ENCODE results near the gene CDR2L.

DNA sequence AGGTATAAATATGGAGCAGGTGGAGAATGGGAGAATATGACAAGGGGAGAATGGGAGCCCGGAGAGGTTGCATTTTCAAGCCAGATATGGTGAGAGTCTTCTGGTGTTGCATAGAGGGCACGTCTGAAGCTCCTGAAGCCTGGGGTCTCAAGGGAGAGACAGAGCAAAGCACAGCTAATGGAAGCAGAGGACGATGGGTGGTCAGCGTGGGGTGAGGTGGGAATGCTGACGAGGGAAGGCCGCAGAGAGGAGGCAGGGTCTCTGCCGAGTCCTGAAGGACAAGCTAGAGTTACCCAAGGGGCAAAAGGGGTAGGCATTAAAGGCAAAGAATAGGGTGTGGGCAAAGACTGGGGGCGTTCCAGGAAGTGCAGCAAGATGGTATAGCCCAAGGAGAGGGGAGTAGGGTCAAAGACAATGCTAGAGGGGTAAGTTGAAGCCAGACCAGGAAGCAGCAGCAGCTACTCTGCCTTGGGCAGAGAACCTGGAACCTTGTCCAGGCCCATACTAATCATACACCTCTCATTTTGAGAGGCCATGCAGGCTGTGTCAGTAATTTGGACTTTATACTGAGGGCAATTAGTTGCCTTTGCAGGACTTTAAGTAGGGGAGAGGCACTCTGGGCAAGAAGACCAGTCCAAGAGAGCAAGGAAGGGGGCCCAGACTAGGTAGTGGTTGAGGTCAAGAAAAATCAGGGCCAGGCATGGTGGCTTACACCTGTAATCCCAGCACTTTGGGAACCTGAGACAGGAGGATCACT, 49.1 kb upstream of the CDR2L start:
- TF ChIP-seq, protein P1, sequence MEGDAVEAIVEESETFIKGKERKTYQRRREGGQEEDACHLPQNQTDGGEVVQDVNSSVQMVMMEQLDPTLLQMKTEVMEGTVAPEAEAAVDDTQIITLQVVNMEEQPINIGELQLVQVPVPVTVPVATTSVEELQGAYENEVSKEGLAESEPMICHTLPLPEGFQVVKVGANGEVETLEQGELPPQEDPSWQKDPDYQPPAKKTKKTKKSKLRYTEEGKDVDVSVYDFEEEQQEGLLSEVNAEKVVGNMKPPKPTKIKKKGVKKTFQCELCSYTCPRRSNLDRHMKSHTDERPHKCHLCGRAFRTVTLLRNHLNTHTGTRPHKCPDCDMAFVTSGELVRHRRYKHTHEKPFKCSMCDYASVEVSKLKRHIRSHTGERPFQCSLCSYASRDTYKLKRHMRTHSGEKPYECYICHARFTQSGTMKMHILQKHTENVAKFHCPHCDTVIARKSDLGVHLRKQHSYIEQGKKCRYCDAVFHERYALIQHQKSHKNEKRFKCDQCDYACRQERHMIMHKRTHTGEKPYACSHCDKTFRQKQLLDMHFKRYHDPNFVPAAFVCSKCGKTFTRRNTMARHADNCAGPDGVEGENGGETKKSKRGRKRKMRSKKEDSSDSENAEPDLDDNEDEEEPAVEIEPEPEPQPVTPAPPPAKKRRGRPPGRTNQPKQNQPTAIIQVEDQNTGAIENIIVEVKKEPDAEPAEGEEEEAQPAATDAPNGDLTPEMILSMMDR (IDR thresholded peaks at IDR 0.05 in 4 of 5, conservative IDR thresholded peaks at IDR 0.05 in 1 of 5) = no peak
- TF ChIP-seq POLR2A (IDR thresholded peaks at IDR 0.05) = no peak

Measured in gastrocnemius medialis (tissue), 4 donors.